GM12801 (cell line): ENCODE results near the gene CCT7.

Experiments used
- TF ChIP-seq, protein P1 (sequence below): IDR thresholded peaks from one replicate; pipeline ENCODE4 v1.5.1; 2011; ENCODE audit warnings: control low read depth; ENCODE audit not compliant: insufficient read length; ENCODE audit errors: extremely low read depth

The CCT7 gene

DNA sequence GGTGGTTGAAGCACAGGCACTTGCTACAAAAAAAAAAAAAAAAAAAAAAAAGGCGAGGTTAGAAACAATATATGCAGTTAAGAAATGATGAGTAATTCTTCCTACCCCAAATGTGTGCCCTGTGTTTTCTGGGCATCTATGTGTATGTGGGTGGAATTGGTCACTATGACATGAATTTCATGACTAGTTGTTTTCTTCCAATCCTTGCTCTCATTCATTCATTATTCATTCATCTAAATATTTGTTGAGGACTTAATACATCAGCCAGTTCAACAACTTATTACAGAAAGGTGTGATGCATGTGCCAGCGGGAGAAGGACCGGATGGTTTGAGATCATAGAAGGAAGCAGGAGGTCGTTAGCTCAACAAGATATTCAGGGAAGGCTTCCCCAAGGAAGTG, 67.5 kb downstream of the CCT7 start:
- TF ChIP-seq, protein P1, sequence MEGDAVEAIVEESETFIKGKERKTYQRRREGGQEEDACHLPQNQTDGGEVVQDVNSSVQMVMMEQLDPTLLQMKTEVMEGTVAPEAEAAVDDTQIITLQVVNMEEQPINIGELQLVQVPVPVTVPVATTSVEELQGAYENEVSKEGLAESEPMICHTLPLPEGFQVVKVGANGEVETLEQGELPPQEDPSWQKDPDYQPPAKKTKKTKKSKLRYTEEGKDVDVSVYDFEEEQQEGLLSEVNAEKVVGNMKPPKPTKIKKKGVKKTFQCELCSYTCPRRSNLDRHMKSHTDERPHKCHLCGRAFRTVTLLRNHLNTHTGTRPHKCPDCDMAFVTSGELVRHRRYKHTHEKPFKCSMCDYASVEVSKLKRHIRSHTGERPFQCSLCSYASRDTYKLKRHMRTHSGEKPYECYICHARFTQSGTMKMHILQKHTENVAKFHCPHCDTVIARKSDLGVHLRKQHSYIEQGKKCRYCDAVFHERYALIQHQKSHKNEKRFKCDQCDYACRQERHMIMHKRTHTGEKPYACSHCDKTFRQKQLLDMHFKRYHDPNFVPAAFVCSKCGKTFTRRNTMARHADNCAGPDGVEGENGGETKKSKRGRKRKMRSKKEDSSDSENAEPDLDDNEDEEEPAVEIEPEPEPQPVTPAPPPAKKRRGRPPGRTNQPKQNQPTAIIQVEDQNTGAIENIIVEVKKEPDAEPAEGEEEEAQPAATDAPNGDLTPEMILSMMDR, result no peak
